ENCODE data around the gene GTF3C1. TPM values are rescaled to one million over a fixed set of nuclear protein-coding genes. Genes with fewer than 3 reads are reported as not detected.

The GTF3C1 gene
- polyA plus RNA-seq, 4 donors: 30.4 to 47.0 (median 36.8) TPM

- H3K9me3 ChIP-seq (ENCODE audit: control insufficient read depth in 2 of 2, insufficient read depth in 1 of 2, low read depth in 1 of 2, low read length in 1 of 2): no peaks in the 10 kb centered on the region
- H3K4me3 ChIP-seq (ENCODE audit: low read depth in 1 of 3, low read length in 3 of 3): no peak overlapping the region
- FAIRE-seq (no peak), DNase-seq (no peak)
- H3K27me3 ChIP-seq (ENCODE audit: control insufficient read depth in 3 of 3, insufficient read depth in 3 of 3, low read length in 3 of 3): no peaks in the 10 kb centered on the region
- H3K4me1 ChIP-seq (ENCODE audit: control insufficient read depth in 3 of 3, insufficient read depth in 2 of 3, low read depth in 1 of 3, low read length in 2 of 3): no peaks in the 10 kb centered on the region
- 89 to 93% (median 92%) methylated on average over 9 of the region's 9 CpGs for WGBS, 3 donors
- H3K27ac ChIP-seq (ENCODE audit: low read depth in 1 of 3, low read length in 2 of 3): no peak overlapping the region
- peaks cover 19 to 64% (median 26%) of the 10 kb centered on the region in 3 donors for H3K36me3 ChIP-seq (ENCODE audit: control insufficient read depth in 3 of 3, insufficient read depth in 2 of 3, low read depth in 1 of 3, low read length in 3 of 3)
Measured at GRCh38 chr16:27475561-27475960, 74.2 kb downstream of the GTF3C1 start.

DNA sequence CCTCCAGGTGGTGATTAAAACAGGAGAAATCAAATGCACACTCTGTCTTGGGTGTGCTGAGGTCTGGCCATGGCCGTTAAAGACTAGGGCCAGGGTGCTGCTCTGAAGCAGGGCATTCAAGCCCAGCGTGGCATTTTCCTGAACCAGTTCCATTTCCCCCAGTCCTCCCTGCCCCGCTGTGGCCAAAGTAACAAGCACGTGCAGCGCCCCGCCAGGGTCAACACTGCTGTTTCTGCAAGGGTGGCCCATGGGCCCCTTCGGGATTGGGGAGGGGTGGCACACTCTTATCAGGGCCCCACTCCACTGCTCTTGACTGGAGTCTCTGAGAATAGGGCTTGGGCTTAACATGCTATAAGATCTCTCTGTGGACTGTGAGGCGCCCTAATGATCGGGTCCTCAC, 74.8 kb downstream of the GTF3C1 start:
- H3K4me1 ChIP-seq (ENCODE audit: control insufficient read depth in 3 of 3, insufficient read depth in 2 of 3, low read depth in 1 of 3, low read length in 2 of 3): no peaks in the 10 kb centered on the region
- H3K4me3 ChIP-seq (ENCODE audit: low read depth in 1 of 3, low read length in 3 of 3): no peak overlapping the region
- H3K9me3 ChIP-seq (ENCODE audit: control insufficient read depth in 2 of 2, insufficient read depth in 1 of 2, low read depth in 1 of 2, low read length in 1 of 2): no peaks in the 10 kb centered on the region
- no peak overlapping the region for H3K27ac ChIP-seq (ENCODE audit: low read depth in 1 of 3, low read length in 2 of 3)
- peaks cover 19 to 70% (median 30%) of the 10 kb centered on the region in 3 donors for H3K36me3 ChIP-seq (ENCODE audit: control insufficient read depth in 3 of 3, insufficient read depth in 2 of 3, low read depth in 1 of 3, low read length in 3 of 3)
- 86 to 93% (median 89%) methylated on average over 9 of the region's 9 CpGs for WGBS, 3 donors
- DNase-seq (no peak), FAIRE-seq (no peak)
- no peaks in the 10 kb centered on the region for H3K27me3 ChIP-seq (ENCODE audit: control insufficient read depth in 3 of 3, insufficient read depth in 3 of 3, low read length in 3 of 3)

GRCh38 chr16:27474041-27474440, 75.7 kb downstream of the GTF3C1 start:
- Histone ChIP-seq H3K27me3 (ENCODE audit: control insufficient read depth in 3 of 3, insufficient read depth in 3 of 3, low read length in 3 of 3) (no peaks in the 10 kb centered on the region), H3K4me3 (ENCODE audit: low read depth in 1 of 3, low read length in 3 of 3) (no peak overlapping the region), H3K9me3 (ENCODE audit: control insufficient read depth in 2 of 2, insufficient read depth in 1 of 2, low read depth in 1 of 2, low read length in 1 of 2) (no peaks in the 10 kb centered on the region), H3K27ac (ENCODE audit: low read depth in 1 of 3, low read length in 2 of 3) (no peak overlapping the region), H3K36me3 (ENCODE audit: control insufficient read depth in 3 of 3, insufficient read depth in 2 of 3, low read depth in 1 of 3, low read length in 3 of 3) (peaks cover 22 to 79% (median 34%) of the 10 kb centered on the region in 3 donors), H3K4me1 (ENCODE audit: control insufficient read depth in 3 of 3, insufficient read depth in 2 of 3, low read depth in 1 of 3, low read length in 2 of 3) (no peaks in the 10 kb centered on the region)
- FAIRE-seq (no peak), DNase-seq (no peak)
- WGBS, 3 donors: 93 to 98% (median 95%) methylated on average over 9 of the region's 9 CpGs

- H3K9me3 ChIP-seq (ENCODE audit: control insufficient read depth in 2 of 2, insufficient read depth in 1 of 2, low read depth in 1 of 2, low read length in 1 of 2): no peaks in the 10 kb centered on the region
- peaks cover 22 to 86% (median 38%) of the 10 kb centered on the region in 3 donors for H3K36me3 ChIP-seq (ENCODE audit: control insufficient read depth in 3 of 3, insufficient read depth in 2 of 3, low read depth in 1 of 3, low read length in 3 of 3)
- H3K27me3 ChIP-seq (ENCODE audit: control insufficient read depth in 3 of 3, insufficient read depth in 3 of 3, low read length in 3 of 3): no peaks in the 10 kb centered on the region
- no peaks in the 10 kb centered on the region for H3K4me1 ChIP-seq (ENCODE audit: control insufficient read depth in 3 of 3, insufficient read depth in 2 of 3, low read depth in 1 of 3, low read length in 2 of 3)
- DNase-seq (no peak), FAIRE-seq (no peak)
- no peak overlapping the region for H3K4me3 ChIP-seq (ENCODE audit: low read depth in 1 of 3, low read length in 3 of 3)
- WGBS, 3 donors: 97 to 99% (median 98%) methylated on average over 9 of the region's 9 CpGs
- no peak overlapping the region for H3K27ac ChIP-seq (ENCODE audit: low read depth in 1 of 3, low read length in 2 of 3)
Measured at GRCh38 chr16:27473101-27473900, 76.4 kb downstream of the GTF3C1 start.

DNA sequence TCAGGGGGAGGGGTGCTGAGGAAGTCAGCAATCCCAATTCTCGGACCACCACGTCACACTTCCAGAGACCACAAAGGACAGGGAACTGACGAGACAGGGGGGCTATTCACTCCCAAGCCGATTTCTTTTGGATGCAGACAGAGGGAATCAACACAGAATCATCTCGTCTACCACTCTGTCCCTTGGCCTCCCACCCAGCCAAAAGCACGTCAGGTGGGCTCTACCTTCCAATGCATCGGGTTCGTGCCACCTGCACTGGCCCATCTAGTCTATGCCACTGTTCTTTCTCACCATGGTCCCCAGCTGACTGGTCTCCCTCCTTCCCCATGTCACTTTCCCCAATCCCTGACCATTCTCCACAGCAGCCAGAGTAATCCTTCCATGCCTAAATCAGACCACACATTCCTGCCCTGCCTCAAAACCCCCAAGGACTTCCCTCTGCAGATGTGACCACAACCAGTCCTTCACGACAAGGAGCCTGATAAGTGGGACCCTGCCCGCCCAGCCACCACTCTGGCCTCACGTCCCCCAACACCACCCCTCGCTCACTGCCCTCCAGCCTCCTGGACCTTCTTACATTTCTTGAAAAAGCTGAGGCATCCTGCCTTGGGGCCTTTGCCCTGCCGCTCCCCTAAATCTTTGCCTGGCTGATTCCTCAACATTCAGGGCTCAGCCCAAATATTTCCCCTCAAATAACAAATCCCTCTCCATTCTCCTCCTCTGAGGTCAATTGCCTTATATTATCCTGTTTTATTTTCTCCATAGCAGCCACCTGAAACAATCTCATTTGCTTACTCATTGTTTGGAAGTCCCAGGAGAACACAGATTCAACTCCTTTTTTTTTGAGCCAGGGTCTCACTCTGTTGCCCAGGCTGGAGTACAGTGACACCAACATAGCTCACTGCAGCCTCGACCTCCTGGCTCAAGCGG, 77.4 kb downstream of the GTF3C1 start:
- peaks cover 22 to 88% (median 35%) of the 10 kb centered on the region in 3 donors for H3K36me3 ChIP-seq (ENCODE audit: control insufficient read depth in 3 of 3, insufficient read depth in 2 of 3, low read depth in 1 of 3, low read length in 3 of 3)
- no peak overlapping the region for H3K4me3 ChIP-seq (ENCODE audit: low read depth in 1 of 3, low read length in 3 of 3)
- H3K4me1 ChIP-seq (ENCODE audit: control insufficient read depth in 3 of 3, insufficient read depth in 2 of 3, low read depth in 1 of 3, low read length in 2 of 3): no peaks in the 10 kb centered on the region
- no peaks in the 10 kb centered on the region for H3K27me3 ChIP-seq (ENCODE audit: control insufficient read depth in 3 of 3, insufficient read depth in 3 of 3, low read length in 3 of 3)
- H3K27ac ChIP-seq (ENCODE audit: low read depth in 1 of 3, low read length in 2 of 3): no peak overlapping the region
- 95 to 98% (median 98%) methylated on average over 15 of the region's 15 CpGs for WGBS, 3 donors
- no peak for FAIRE-seq
- peaks cover 0 to under 1% of the 10 kb centered on the region in 2 donors for H3K9me3 ChIP-seq (ENCODE audit: control insufficient read depth in 2 of 2, insufficient read depth in 1 of 2, low read depth in 1 of 2, low read length in 1 of 2)
- no peak for DNase-seq

DNA sequence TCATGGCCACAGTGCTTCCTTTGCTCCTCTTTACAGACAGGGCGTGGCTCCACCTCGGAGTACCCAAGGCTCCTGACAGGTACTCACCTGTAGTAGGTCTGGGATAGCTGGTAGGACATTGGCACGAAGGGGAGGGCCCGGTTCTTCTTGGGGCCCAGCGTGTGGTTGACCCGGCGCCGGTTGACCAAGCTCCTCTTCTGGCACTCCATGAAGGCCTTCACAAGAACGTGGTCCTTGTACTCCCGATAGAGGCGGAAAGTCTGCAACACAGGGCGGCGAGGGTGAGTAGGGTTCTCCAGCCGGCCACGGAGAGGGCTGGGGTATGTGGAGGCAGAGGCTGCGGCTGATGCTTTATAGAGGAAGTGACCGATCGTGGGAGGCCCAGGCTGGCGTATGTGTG, 78.1 kb downstream of the GTF3C1 start:
- DNase-seq (no peak), FAIRE-seq (no peak)
- H3K36me3 ChIP-seq (ENCODE audit: control insufficient read depth in 3 of 3, insufficient read depth in 2 of 3, low read depth in 1 of 3, low read length in 3 of 3): peaks cover 23 to 87% (median 37%) of the 10 kb centered on the region in 3 donors
- H3K27ac ChIP-seq (ENCODE audit: low read depth in 1 of 3, low read length in 2 of 3): no peak overlapping the region
- H3K4me3 ChIP-seq (ENCODE audit: low read depth in 1 of 3, low read length in 3 of 3): no peak overlapping the region
- H3K27me3 ChIP-seq (ENCODE audit: control insufficient read depth in 3 of 3, insufficient read depth in 3 of 3, low read length in 3 of 3): no peaks in the 10 kb centered on the region
- peaks cover 0 to 2% of the 10 kb centered on the region in 2 donors for H3K9me3 ChIP-seq (ENCODE audit: control insufficient read depth in 2 of 2, insufficient read depth in 1 of 2, low read depth in 1 of 2, low read length in 1 of 2)
- 94 to 95% (median 94%) methylated on average over 19 of the region's 19 CpGs for WGBS, 3 donors
- H3K4me1 ChIP-seq (ENCODE audit: control insufficient read depth in 3 of 3, insufficient read depth in 2 of 3, low read depth in 1 of 3, low read length in 2 of 3): peaks cover 0 to 5% (median 0%) of the 10 kb centered on the region in 3 donors

- H3K36me3 ChIP-seq (ENCODE audit: control insufficient read depth in 3 of 3, insufficient read depth in 2 of 3, low read depth in 1 of 3, low read length in 3 of 3): peaks cover 27 to 81% (median 35%) of the 10 kb centered on the region in 3 donors
- WGBS, 3 donors: 80 to 89% (median 88%) methylated on average over 28 of the region's 28 CpGs
- DNase-seq (no peak), FAIRE-seq (no peak)
- H3K27me3 ChIP-seq (ENCODE audit: control insufficient read depth in 3 of 3, insufficient read depth in 3 of 3, low read length in 3 of 3): no peaks in the 10 kb centered on the region
- peaks cover 0 to 11% (median 0%) of the 10 kb centered on the region in 3 donors for H3K4me1 ChIP-seq (ENCODE audit: control insufficient read depth in 3 of 3, insufficient read depth in 2 of 3, low read depth in 1 of 3, low read length in 2 of 3)
- H3K27ac ChIP-seq (ENCODE audit: low read depth in 1 of 3, low read length in 2 of 3): peak overlapping the region in 1 of 3 donors; percentile 22
- H3K4me3 ChIP-seq (ENCODE audit: low read depth in 1 of 3, low read length in 3 of 3): no peak overlapping the region
- peaks cover 0 to 2% of the 10 kb centered on the region in 2 donors for H3K9me3 ChIP-seq (ENCODE audit: control insufficient read depth in 2 of 2, insufficient read depth in 1 of 2, low read depth in 1 of 2, low read length in 1 of 2)
Measured at GRCh38 chr16:27470567-27471431, 78.9 kb downstream of the GTF3C1 start.
